H1 (cell line): ENCODE measurements around the gene SHANK2. TPM values are rescaled to one million over a fixed set of nuclear protein-coding genes. Genes with fewer than 3 reads are reported as not detected.
A peak's percentile ranks its signal among the peaks of the same experiment; 100 is the strongest.
"Not testable (repeated sequence)": the region's sequence is repeated elsewhere in the genome, so short reads cannot be mapped to it uniquely, and the experiment has no call there.

Source experiments
- CTCF ChIA-PET: fragments of 300-600 bp; sonication (Branson Sonifier 250); formaldehyde crosslinking; loops from one replicate; lab custom pipeline; 2021; ENCODE audit not compliant: partially characterized antibody; lab: Charles Lee
- POLR2A ChIA-PET: fragments of 300-600 bp; sonication (Branson Sonifier 250); formaldehyde crosslinking; loops from one replicate; lab custom pipeline; 2021; ENCODE audit warnings: inconsistent platforms; ENCODE audit not compliant: partially characterized antibody; lab: Charles Lee
- DNase-seq, 2 experiments: peaks; one replicate each; pipeline versions ENCODE4 v3.0.0 to v3.0.0-alpha.2; 2010 to 2022; ENCODE audit warnings: low spot score in 2 of 2, low read depth in 1 of 2, mixed read lengths in 1 of 2
- FAIRE-seq: peaks from 2 replicates; lab custom pipeline; 2011; peaks lifted over from hg19 to GRCh38; lab: Jason Lieb, UNC
- H2AFZ ChIP-seq: 2 replicates; pipeline ENCODE4 v1.8.1; 2012; ENCODE audit warnings: low read length, inconsistent platforms
- H2AK5ac ChIP-seq: 2 replicates; pipeline ENCODE4 v1.6.1; 2013; ENCODE audit warnings: low read depth, low read length
- H2BK120ac ChIP-seq: replicated peaks from 2 replicates; pipeline ENCODE3; 2013; ENCODE audit warnings: low read depth, low read length, inconsistent platforms
- H2BK12ac ChIP-seq: 2 replicates; pipeline ENCODE4 v1.6.1; 2013; ENCODE audit warnings: low read depth, low read length
- H2BK15ac ChIP-seq: 2 replicates; pipeline ENCODE4 v1.6.1; 2013; ENCODE audit warnings: low read length
- H2BK20ac ChIP-seq: 2 replicates; pipeline ENCODE4 v1.6.1; 2013; ENCODE audit warnings: low read length
- H2BK5ac ChIP-seq: 2 replicates; pipeline ENCODE4 v1.6.1; 2013; ENCODE audit warnings: low read depth, low read length
- H3K14ac ChIP-seq: 2 replicates; pipeline ENCODE4 v1.6.1; 2013; ENCODE audit warnings: inconsistent platforms; ENCODE audit not compliant: insufficient read length
- H3K18ac ChIP-seq: 2 replicates; pipeline ENCODE4 v1.6.1; 2013; ENCODE audit warnings: low read length; ENCODE audit errors: extremely low read depth
- H3K23ac ChIP-seq: 2 replicates; pipeline ENCODE4 v1.6.1; 2013; ENCODE audit warnings: inconsistent platforms; ENCODE audit not compliant: insufficient read length
- H3K23me2 ChIP-seq: 2 replicates; pipeline ENCODE4 v1.6.1; 2013; ENCODE audit warnings: low read depth, low read length
- H3K27ac ChIP-seq: 2 replicates; pipeline ENCODE4 v1.6.1; 2011; ENCODE audit warnings: low read depth, low read length, inconsistent platforms
- H3K27me3 ChIP-seq, 4 experiments: replicated peaks in 1 of 4; 1 replicate in 1 of 4; 2 replicates in 3 of 4; pipeline versions ENCODE4 v1.6.1 to v1.8.1; 2011 to 2013; ENCODE audit warnings: low read length in 3 of 4, mild to moderate bottlenecking in 3 of 4, inconsistent platforms in 2 of 4, mixed read lengths in 2 of 4, moderate library complexity in 1 of 4; ENCODE audit not compliant: control insufficient read depth in 3 of 4, insufficient read depth in 3 of 4; ENCODE audit errors: extremely low read depth in 1 of 4
- H3K36me3 ChIP-seq, 4 experiments: 2 replicates each; pipeline versions ENCODE4 v1.6.1 to v1.8.1; 2011 to 2013; ENCODE audit warnings: mild to moderate bottlenecking in 4 of 4, low read length in 3 of 4, moderate library complexity in 2 of 4, control low read depth in 1 of 4, inconsistent platforms in 1 of 4; ENCODE audit not compliant: insufficient read depth in 4 of 4, control insufficient read depth in 2 of 4
- H3K4ac ChIP-seq: replicated peaks from 2 replicates; pipeline ENCODE3; 2013; ENCODE audit warnings: low read length, low read depth, mixed read lengths, inconsistent platforms; ENCODE audit not compliant: insufficient read length
- H3K4me1 ChIP-seq, 4 experiments: replicated peaks in 1 of 4; 1 replicate in 1 of 4; 2 replicates in 3 of 4; pipeline versions ENCODE4 v1.6.1 to v1.8.1; 2011 to 2013; ENCODE audit warnings: low read length in 3 of 4, inconsistent platforms in 2 of 4, mixed read lengths in 1 of 4; ENCODE audit not compliant: insufficient read depth in 4 of 4, control insufficient read depth in 3 of 4
- H3K4me2 ChIP-seq, 2 experiments: 2 replicates each; pipeline versions ENCODE4 v1.6.1 to v1.8.1; 2011 to 2013; ENCODE audit warnings: low read depth in 2 of 2, low read length in 2 of 2, control low read depth in 1 of 2, inconsistent platforms in 1 of 2, mild to moderate bottlenecking in 1 of 2; ENCODE audit not compliant: insufficient read depth in 1 of 2
- H3K4me3 ChIP-seq, 4 experiments: fragments of 200-600, 300-600 bp in 1 of 4; sonication (generic), shearing (Covaris generic), sonication (Bioruptor Twin) in 1 of 4; 2 replicates each; pipeline versions ENCODE4 v1.5.1 to v1.8.1; 2011 to 2016; ENCODE audit warnings: low read length in 4 of 4, low read depth in 3 of 4, control low read depth in 2 of 4, inconsistent platforms in 2 of 4, mild to moderate bottlenecking in 2 of 4, mixed read lengths in 1 of 4, moderate library complexity in 1 of 4; ENCODE audit not compliant: insufficient read depth in 2 of 4; ENCODE audit errors: extremely low read depth in 1 of 4
- H3K56ac ChIP-seq: replicated peaks from 2 replicates; pipeline ENCODE3; 2013; ENCODE audit warnings: low read depth, mild to moderate bottlenecking, mixed read lengths, low read length, inconsistent platforms; ENCODE audit not compliant: insufficient read length
- H3K79me1 ChIP-seq: 2 replicates; pipeline ENCODE4 v1.6.1; 2013; ENCODE audit warnings: low read depth, low read length, control low read depth
- H3K79me2 ChIP-seq, 2 experiments: 2 replicates each; pipeline versions ENCODE4 v1.6.1 to v1.8.1; 2012 to 2013; ENCODE audit warnings: low read length in 2 of 2, mild to moderate bottlenecking in 2 of 2, inconsistent platforms in 1 of 2; ENCODE audit not compliant: insufficient read depth in 2 of 2, control insufficient read depth in 1 of 2
- H3K9ac ChIP-seq, 4 experiments: replicated peaks in 1 of 4; 1 replicate in 1 of 4; 2 replicates in 3 of 4; pipeline versions ENCODE4 v1.6.1 to v1.8.1; 2011 to 2013; ENCODE audit warnings: low read depth in 3 of 4, low read length in 3 of 4, control low read depth in 2 of 4, mild to moderate bottlenecking in 2 of 4, moderate library complexity in 2 of 4, inconsistent platforms in 1 of 4; ENCODE audit errors: extremely low read depth in 1 of 4
- H3K9me3 ChIP-seq, 2 experiments: 2 replicates each; pipeline versions ENCODE4 v1.6.1 to v1.8.1; 2012 to 2013; ENCODE audit warnings: mild to moderate bottlenecking in 2 of 2, moderate library complexity in 2 of 2, control low read depth in 1 of 2, inconsistent platforms in 1 of 2, low read depth in 1 of 2, low read length in 1 of 2, mixed read lengths in 1 of 2; ENCODE audit not compliant: insufficient read depth in 2 of 2
- H4K20me1 ChIP-seq, 2 experiments: replicated peaks in 1 of 2; 2 replicates each; pipeline versions ENCODE3 to v1.8.1; 2011 to 2013; ENCODE audit warnings: inconsistent platforms in 2 of 2, low read length in 2 of 2, mild to moderate bottlenecking in 1 of 2; ENCODE audit not compliant: insufficient read depth in 2 of 2, control insufficient read depth in 1 of 2
- H4K5ac ChIP-seq: 2 replicates; pipeline ENCODE4 v1.6.1; 2013; ENCODE audit warnings: low read length, low read depth, mixed read lengths, inconsistent platforms; ENCODE audit not compliant: insufficient read length
- H4K8ac ChIP-seq: 2 replicates; pipeline ENCODE4 v1.8.0; 2013; ENCODE audit warnings: mild to moderate bottlenecking, moderate library complexity, low read length, inconsistent platforms; ENCODE audit not compliant: insufficient read depth; ENCODE audit errors: extremely low read depth
- H4K91ac ChIP-seq: replicated peaks from 2 replicates; pipeline ENCODE3; 2013; ENCODE audit warnings: low read length, mixed read lengths, inconsistent platforms; ENCODE audit not compliant: insufficient read length
- WGBS, 2 experiments: shearing (Covaris generic) in 1 of 2; methylation state at CpG; one replicate each; pipeline versions ENCODE4 v1.1.6 to v1.1.7; 2013 to 2015; ENCODE audit warnings: low lambda C conversion rate in 2 of 2, mixed read lengths in 2 of 2, inconsistent platforms in 1 of 2, low coverage in 1 of 2, missing lambda C conversion rate in 1 of 2; ENCODE audit not compliant: insufficient replicate concordance in 2 of 2, insufficient coverage in 1 of 2, insufficient read length in 1 of 2; ENCODE audit errors: extremely low coverage in 1 of 2, missing lambda C conversion rate in 1 of 2; 5-methylcytosine and 5-hydroxymethylcytosine counted together
- polyA plus RNA-seq, 7 experiments: library from polyadenylated mRNA; depleted of rRNA in 3 of 7; stranded (reverse) in 5 of 7; unstranded in 2 of 7; fragments of >200 nt in 5 of 7; fragments of 200-250 nt in 2 of 7; gene quantifications; 1 replicate in 5 of 7; 2 replicates in 1 of 7; 4 replicates in 1 of 7; pipeline versions ENCODE4 v1.2.1 to v1.2.3, GENCODE V29; 2011 to 2013; ENCODE audit warnings: missing spikeins in 2 of 7, mixed read lengths in 2 of 7
- total RNA-seq: library from RNA; stranded (reverse); fragmentation: NEBNext Ultra II Directional; extraction: Animal tissue kit (Norgen Biotek cat#: 25700); gene quantifications from 2 replicates; pipeline ENCODE4 v1.2.1, GENCODE V29; 2021

SHANK2 gene
- total and polyA plus RNA-seq, 2 of the 8 experiments (the other 6 are each of a cell fraction or from before 2014, with no cell fraction given) = 10.1 to 54.2 TPM

- POLR2A ChIA-PET = interaction anchor here (0.6 to 1.9 kb wide), 4 partner anchors 12 to 28 kb away, joined by 3 to 10 read pairs (median 4); no protein-coding TSS in a partner anchor
Observed at GRCh38 chr11:71233896-71234852, 18.2 kb downstream of the SHANK2 start.

More at GRCh38 chr11:71233896-71234852, 18.2 kb downstream of the SHANK2 start:
- H4K91ac ChIP-seq, H3K27me3 ChIP-seq, H3K36me3 ChIP-seq, H2BK15ac ChIP-seq, H3K14ac ChIP-seq, H3K18ac ChIP-seq, H2BK120ac ChIP-seq, H3K56ac ChIP-seq, H3K23ac ChIP-seq, FAIRE-seq, H4K5ac ChIP-seq, H3K27ac ChIP-seq, H3K9me3 ChIP-seq, H3K9ac ChIP-seq, DNase-seq, H2AFZ ChIP-seq, H3K4me2 ChIP-seq, H4K8ac ChIP-seq, H3K4me1 ChIP-seq, H2BK20ac ChIP-seq, H2BK12ac ChIP-seq, H3K4me3 ChIP-seq, H3K23me2 ChIP-seq, H3K4ac ChIP-seq: not testable (repeated sequence)
- peaks cover 0 to 13% of the 10 kb centered on the region in 2 experiments for H4K20me1 ChIP-seq
- H3K79me2 ChIP-seq = peaks cover 14 to 90% of the 10 kb centered on the region in 2 experiments
- CTCF ChIA-PET = interaction anchor here (1.2 to 5.2 kb wide), 3 partner anchors 10 to 17 kb away, joined by 6 to 16 read pairs (median 7); no protein-coding TSS in a partner anchor
- 0 out of 2 replicates have a peak overlapping the region, but pooled peaks have one; percentile 28 for H2AK5ac ChIP-seq
- 91% methylated on average over 19 of the region's 22 CpGs; no CpG with 5 or more reads in 1 of the 2 experiments for WGBS, 2 experiments
- H2BK5ac ChIP-seq = peak overlapping the region; percentile 13; the same call in 1 of the 2 replicates
- peaks cover 18% of the 10 kb centered on the region for H3K79me1 ChIP-seq
